AG08396 (cell line): ENCODE results near the gene GET4.
"Not testable (repeated sequence)": the region's sequence is repeated elsewhere in the genome, so short reads cannot be mapped to it uniquely, and the experiment has no call there.

Experiments
- DNase-seq: peaks from one replicate; pipeline ENCODE4 v3.0.0; 2012; ENCODE audit warnings: low spot score, mixed read lengths

The GET4 gene

GRCh38 chr7:915291-916218, 39.2 kb downstream of the GET4 start:
- no peak for DNase-seq

DNA sequence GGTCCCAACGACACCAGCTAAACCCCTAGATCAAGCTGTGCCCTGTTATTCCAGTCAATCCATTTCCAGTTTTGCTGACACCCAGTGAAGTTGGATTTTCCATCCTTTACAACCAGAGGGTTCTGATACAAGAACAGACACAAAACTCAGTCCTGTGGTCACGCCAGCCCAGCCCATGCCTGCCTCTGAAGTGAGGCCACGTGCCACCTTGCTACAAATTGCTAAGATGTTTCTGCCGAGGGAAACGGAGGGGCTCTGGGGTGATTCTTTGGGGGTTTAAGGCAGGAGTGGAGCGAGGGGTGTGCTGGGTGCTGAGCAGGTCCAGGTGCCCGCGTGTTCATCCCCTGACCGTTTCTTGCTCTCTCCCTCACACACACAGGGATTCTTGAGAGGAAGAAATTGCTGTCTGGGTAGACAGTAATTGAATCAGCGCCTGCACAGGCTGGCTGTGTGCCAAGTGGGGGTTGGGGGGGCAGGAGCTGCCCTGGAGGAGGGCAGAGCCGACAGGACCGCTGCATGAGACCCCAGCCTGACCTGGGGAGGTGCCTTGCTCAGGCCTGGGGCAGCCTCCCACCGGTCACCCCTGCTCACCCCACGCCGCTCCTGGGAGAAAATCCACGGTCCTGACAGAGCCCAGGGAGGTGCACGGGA, 40.1 kb downstream of the GET4 start:
- peak; percentile 53 for DNase-seq

- no peak for DNase-seq
These were observed 41.1 kb downstream of the GET4 start for GRCh38 chr7:917255-918117.

DNA sequence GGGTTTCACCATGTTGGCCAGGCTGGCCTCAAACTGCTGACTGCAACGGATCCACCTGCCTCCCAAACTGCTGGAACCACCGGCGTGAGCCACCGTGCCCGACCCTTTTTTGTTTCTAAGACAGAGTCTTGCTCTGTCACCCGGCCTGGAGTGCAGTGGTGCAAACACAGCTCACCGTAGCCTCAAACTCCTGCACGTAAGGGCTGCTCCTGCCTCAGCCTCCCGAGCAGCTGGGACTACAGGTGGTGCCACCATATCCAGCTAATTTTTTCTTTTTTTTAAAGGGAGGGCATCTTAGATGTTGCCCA, 41.7 kb downstream of the GET4 start:
- no peak for DNase-seq

GRCh38 chr7:918441-919113, 42.2 kb downstream of the GET4 start:
- DNase-seq: no peak

- DNase-seq: no peak
These were observed 42.7 kb downstream of the GET4 start for GRCh38 chr7:919114-919442.

DNA sequence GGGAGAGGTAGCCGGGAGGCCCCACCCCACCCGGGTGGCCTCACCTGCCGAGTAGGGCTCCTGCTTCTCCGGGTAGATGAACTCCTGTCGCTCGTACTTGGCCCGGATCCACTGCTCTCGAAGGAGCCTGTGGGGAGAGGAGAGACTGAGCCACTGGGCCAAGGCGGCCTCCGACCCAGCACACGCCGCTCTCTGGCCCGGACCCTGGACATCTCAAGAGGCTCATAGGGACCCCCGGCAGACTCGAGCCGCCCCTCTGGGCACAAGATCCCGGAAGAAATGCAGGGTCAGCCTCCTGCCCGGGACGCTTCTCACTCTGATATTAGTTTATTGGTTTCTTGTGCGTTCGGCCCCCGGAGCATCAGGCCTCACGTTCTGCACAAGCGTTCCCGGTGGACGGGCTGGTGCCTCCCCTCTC, 43.6 kb downstream of the GET4 start:
- no peak for DNase-seq

GRCh38 chr7:920351-921070, 44.2 kb downstream of the GET4 start:
- DNase-seq: no peak

- DNase-seq: no peak
These were observed 44.7 kb downstream of the GET4 start for GRCh38 chr7:921071-921461.

GRCh38 chr7:921581-922333, 45.4 kb downstream of the GET4 start:
- no peak for DNase-seq

DNA sequence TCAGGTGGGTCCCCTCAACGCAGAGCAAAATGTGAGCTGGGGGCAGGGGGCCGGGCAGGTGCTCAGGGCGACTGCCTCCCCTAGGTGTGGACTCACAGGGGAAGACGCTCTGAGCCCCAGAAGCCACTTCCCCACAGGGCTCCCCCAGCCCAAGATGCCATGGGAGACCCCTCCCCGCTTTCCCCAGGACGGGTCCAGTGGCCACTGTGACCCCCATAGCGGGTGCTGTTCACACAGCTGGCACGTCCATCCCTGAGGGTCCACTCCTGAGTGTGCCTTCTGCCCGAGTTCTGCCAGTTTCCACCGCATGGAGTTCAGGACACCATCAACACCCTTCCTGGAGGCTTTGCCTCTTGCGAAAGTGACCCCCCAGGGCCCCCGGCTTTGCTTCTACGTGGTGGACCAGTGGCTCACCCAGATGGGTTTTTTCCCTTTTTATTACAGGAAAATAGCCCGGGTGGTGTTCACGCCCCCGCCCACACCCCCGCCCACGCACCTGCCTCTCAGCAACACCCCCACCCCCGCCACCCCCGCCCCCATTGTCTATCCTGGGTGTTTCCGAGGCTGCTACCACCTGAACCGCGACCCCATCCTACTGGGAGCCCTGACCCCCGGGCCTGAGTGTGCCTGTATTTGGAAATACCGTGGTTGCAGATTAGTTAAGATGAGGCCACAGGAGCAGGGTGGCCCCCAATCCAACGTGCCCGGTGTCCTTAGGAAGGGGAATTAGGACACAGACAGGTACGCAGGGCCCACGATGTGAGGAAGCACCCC, 46.2 kb downstream of the GET4 start:
- no peak for DNase-seq

DNA sequence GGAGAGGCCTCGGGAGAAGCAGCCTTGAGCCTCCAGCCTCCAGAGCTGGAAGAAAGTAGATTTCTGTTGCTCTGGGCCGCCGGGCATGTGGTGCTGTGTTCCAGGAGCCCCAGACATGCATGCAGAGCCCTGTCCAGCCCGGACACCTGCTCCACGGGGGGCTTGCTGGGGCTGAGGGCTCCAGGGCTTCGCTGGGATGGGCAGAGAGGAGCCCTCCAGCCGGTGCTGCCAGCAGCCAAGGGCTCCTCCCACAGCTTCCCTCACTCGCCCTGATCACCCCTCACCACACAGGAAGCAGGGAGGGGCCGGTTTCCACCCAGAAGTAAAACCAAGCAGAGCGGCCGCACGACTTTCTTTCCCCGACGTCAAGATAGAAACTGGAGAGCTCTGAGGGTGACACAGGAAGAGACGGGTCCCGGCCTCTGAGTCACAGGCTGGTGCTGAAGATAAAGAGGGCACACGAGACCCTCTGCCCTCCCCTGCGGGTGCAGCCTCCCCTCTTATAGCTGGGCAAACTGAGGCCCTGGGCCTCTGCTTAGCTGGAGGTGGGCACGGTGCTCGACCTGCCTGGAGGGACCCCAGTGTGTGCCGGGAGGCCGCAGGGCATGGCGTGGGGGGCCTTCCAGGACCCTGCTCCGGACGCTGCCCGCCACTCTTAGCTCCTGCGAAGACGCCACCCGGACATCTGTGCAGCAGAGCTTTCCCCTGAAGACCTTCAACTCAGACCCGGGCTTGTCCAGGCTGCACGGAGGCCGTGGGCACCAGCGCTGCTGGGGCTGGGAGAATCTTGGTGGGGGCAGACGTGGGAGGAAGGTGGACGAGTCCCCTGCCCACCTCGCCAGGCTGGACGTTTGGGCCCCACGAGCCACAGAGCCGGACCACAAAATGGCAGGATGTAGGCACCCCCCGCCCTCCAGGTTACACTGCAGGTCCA, 47.0 kb downstream of the GET4 start:
- DNase-seq: no peak

- not testable (repeated sequence) for DNase-seq
These were observed 47.7 kb downstream of the GET4 start for GRCh38 chr7:924042-924441.

DNA sequence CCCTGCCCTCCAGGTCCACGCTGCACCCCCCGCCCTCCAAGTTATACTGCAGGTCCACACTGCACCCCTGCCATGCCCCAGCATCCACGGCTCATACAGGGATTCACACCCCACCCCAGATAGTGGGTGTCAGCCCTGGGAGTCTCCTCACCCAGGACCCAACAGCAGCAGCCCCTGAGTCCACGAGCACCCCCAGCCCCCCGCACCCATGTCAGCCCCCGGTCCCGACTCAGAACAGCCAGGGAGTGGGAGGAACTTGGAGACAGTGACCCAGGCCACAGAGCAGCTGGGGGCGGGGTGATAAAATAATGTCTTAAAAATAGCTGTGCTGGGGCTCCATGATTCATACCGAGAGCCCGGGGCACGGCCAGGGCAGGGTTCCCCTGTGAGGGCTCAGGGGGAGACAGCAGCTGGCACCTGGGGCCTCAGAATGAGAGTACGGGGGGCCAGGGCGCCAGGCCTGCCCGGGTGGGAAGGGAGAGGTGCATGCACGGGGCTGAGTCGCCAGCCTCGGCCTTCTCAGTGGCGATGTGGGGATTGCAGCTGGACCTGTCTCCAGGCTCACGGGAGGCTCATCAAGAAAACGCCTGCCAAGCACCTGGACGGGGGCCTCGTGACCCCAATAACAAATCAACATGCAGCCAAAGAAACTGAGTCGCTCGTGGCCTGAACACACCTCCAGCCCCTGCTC, 48.3 kb downstream of the GET4 start:
- peak; percentile 63 for DNase-seq

- no peak for DNase-seq
These were observed 49.2 kb downstream of the GET4 start for GRCh38 chr7:925601-926000.

DNA sequence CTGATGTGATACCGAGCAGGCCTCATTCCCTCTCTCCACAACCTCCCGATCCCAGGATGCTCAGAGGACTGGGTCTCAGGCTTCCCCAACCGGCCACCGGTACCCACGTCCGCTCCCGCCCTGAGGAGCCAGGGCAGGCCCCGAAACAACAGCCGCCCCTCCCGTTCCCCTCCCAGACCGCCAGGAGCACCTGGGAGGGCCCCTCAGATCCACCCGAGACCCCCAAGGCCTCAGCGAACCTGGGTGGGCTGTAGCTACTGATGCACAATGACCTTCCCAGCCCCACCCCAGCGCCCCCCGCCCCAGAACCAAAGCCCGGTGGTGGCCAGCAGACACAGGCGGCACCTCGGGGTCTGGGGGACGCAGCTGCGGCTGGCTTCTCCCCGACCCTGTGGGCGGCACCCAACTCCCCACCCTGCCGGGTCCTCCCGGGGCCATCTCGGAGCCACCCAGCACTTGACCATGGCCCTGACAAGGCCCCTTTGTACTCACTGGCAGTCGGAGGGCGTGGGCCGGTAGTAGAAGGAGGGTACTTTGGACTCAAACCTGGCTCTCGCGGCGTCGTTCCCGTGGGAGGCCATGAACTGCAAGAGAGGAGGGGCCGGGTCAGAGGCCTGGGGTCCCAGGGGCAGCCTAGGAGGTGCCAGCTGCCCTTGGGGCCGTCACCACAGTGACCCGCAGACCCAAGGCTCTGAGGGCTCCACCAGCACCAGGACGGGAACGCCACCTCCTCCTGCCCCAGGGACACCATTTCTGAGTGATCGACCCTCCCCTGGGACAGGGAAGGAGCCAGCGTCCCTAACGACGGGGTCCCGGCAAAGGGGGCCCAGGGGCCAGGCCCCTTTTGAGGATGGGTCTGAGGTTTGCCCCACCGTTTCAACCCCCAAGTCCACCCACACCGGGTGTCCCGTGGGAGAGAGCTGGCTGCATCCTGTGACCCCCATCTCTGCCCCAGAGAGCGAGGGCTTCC, 50.0 kb downstream of the GET4 start:
- no peak for DNase-seq

DNA sequence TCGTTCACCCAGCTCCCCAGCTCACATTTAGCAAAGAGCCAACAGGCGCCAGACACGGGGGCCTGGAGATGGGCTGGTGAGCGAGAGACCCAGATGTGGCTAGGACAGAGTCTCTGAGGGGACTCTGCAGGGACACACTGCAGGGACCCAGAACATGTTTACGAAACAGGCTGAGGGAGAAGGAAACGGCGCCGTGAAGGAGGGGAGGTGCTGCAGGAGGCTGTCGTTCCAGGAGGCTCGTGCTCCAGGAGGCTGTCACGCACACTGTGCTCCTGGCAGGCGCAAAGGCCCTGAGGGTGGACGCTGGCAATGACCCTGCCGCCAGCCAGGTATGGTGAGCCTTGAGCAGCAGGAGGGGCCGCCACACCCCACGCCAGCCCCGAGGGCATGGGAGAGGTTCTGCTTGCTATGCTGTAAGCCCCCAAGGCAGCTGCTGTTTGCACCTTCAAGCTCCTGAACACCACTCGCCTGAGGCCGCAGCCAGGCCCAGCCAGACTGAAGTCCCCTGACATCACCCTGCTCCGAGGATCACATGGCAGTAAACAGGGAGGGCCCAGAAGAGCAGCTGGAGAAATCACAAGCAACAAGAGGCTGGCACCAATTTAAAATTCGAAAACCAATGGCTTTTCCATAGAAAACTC, 50.8 kb downstream of the GET4 start:
- no peak for DNase-seq
